ENCODE results near the gene P2RX2. TPM values are rescaled to one million over a fixed set of nuclear protein-coding genes. Genes with fewer than 3 reads are reported as not detected.

P2RX2 gene
- total RNA-seq, 1 donor from 2014 or later, result not detected

DNA sequence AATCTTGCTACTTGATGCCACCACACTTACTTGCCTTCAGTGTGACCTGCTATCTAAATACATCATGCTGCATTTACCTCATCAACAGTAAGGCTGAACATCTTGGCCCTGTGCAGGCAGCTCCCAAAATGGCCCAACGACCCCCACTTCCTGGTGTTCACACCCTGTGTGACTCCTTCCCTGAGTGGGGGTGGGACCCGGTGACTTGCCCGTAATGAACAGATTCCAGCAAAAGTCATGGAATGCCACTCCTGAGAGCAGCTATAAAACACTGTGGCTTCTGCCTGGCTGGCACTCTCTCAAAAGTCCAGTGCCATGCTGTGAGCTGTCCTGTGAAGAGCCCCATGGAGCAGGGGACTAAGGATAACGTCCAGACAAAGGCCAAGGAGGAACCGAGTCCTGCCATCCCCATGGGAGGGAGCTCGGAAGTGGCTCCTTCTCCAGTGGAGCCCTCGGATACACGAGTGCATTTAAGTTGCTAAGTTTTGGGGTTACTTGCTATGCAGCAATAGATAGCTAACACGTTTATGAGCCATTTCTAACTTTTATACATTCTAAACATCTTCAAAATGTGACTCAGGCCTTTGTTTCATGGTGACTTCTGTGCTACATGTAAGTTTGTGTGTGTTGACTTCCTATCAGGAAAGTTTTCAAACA, 33.0 kb downstream of the P2RX2 start:
- H3K4me3 ChIP-seq (ENCODE audit: low read depth, low read length), result no peak overlapping the region
- no peaks in the 10 kb centered on the region for H3K36me3 ChIP-seq (ENCODE audit: control insufficient read depth, insufficient read depth, low read length)
- DNase-seq (ENCODE audit: low read depth), result no peak
- H3K27me3 ChIP-seq (ENCODE audit: control insufficient read depth, insufficient read depth, low read length), result no peaks in the 10 kb centered on the region
- TF ChIP-seq, protein P1, sequence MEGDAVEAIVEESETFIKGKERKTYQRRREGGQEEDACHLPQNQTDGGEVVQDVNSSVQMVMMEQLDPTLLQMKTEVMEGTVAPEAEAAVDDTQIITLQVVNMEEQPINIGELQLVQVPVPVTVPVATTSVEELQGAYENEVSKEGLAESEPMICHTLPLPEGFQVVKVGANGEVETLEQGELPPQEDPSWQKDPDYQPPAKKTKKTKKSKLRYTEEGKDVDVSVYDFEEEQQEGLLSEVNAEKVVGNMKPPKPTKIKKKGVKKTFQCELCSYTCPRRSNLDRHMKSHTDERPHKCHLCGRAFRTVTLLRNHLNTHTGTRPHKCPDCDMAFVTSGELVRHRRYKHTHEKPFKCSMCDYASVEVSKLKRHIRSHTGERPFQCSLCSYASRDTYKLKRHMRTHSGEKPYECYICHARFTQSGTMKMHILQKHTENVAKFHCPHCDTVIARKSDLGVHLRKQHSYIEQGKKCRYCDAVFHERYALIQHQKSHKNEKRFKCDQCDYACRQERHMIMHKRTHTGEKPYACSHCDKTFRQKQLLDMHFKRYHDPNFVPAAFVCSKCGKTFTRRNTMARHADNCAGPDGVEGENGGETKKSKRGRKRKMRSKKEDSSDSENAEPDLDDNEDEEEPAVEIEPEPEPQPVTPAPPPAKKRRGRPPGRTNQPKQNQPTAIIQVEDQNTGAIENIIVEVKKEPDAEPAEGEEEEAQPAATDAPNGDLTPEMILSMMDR (IDR thresholded peaks at IDR 0.05; ENCODE audit: insufficient read depth, low read length, poor library complexity, severe bottlenecking), result no peak

DNA sequence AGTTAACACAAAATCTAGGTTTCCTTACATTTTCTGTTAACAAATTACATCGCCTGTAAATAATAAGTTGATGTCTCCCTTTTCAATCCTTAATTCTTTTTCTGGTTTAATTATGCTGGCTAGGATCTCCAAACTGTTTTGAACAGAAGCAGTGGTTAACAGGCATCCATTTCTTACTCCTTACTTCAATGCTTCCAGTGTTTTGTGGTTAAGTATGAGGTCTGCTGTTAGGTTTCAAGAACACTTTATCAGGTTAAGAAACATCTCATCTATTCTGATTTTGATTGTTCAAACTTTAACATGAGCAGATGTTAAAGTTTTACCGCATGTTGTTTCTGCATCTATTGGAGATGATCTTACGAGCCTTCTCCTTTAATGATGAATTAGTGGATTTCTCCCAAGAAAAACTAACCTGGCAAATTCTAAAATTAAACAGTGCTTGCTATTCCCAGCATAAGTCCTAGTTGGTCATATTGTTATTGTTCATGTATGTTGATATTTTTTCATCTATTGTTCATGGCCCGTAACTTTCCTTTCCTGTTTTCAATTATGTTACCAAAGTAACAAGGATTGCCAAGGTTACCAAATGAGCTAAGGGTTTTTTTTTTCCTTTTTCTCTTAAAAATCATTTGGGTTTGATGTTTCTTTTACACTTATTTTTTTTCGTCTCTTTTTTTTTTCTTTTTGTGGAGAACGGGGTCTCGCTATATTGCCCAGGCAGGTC, 35.2 kb downstream of the P2RX2 start:
- TF ChIP-seq, protein P1 (IDR thresholded peaks at IDR 0.05; ENCODE audit: insufficient read depth, low read length, poor library complexity, severe bottlenecking), result no peak
- Histone ChIP-seq H3K27me3 (ENCODE audit: control insufficient read depth, insufficient read depth, low read length) (no peaks in the 10 kb centered on the region), H3K4me3 (ENCODE audit: low read depth, low read length) (no peak overlapping the region), H3K36me3 (ENCODE audit: control insufficient read depth, insufficient read depth, low read length) (no peaks in the 10 kb centered on the region)
- DNase-seq (ENCODE audit: low read depth), result no peak

DNA sequence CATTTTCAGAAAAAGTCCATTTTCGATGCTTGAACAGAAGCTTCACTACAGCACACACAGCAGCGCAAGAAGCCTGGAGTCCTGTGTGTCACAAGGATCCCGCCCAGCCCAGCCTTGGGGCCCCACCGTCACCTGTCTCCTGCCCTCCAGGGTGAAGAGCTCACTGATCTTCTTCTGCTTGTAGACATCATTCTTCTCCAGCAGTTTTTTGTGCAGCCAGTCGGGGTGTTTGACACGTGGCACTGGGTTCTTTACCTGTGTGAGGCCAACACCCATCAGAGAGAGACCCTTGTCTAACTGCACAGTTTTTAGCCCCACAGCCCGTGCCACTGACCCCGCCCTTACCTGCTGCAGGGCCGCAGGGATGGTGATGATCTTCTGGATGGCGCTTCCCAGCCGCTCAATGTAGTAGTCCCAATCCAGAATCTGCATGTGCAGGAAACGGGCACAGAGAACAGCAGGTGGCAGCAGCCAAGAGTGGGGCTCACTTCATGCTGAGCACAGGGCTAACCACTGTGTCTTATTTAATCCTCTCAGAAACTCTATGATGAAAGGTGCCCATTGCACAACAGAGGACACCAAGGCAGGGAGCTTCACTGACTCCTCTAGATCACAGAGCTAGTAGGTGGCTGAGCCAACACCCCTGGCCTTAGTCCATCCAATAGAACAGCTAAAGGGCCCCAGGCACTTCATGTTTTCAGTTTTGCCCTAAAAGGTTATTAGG, 38.6 kb downstream of the P2RX2 start:
- DNase-seq (ENCODE audit: low read depth), result no peak
- Histone ChIP-seq H3K36me3 (ENCODE audit: control insufficient read depth, insufficient read depth, low read length) (no peaks in the 10 kb centered on the region), H3K27me3 (ENCODE audit: control insufficient read depth, insufficient read depth, low read length) (no peaks in the 10 kb centered on the region), H3K4me3 (ENCODE audit: low read depth, low read length) (no peak overlapping the region)
- TF ChIP-seq, protein P1 (IDR thresholded peaks at IDR 0.05; ENCODE audit: insufficient read depth, low read length, poor library complexity, severe bottlenecking), result no peak

DNA sequence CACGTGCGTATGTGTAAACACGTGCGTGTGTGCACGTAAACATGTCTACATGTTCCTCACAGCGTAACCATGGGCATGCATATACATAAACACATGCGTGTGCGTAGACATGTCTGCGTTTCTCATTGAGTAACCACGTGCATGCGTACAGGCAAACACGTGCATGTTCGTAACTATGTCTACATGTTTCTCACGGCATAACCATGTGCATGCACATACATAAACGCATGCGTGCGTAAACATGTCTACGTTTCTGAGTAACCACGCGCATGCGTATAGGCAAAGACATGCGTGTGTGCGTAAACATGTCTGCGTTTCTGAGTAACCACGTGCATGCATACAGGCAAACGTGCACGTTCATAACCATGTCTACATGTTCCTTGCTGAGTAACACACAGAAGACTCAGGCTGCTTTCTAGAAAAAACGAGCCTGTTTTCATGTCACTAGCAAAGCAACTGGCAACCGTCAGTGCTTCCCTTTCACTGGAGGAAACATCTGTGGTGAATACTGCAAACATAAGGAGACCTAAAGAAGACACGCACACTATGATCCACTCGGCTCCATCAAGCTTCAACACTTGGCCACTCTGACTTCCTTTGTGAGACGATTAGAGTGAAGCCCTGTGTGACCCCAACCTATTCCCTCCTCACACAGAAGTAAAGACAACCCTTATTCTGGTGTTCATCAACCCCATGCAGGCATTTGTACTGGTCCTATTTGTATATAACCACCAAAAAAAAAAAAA, 39.7 kb downstream of the P2RX2 start:
- Histone ChIP-seq H3K36me3 (ENCODE audit: control insufficient read depth, insufficient read depth, low read length) (no peaks in the 10 kb centered on the region), H3K4me3 (ENCODE audit: low read depth, low read length) (no peak overlapping the region), H3K27me3 (ENCODE audit: control insufficient read depth, insufficient read depth, low read length) (no peaks in the 10 kb centered on the region)
- TF ChIP-seq, protein P1 (IDR thresholded peaks at IDR 0.05; ENCODE audit: insufficient read depth, low read length, poor library complexity, severe bottlenecking), result no peak
- no peak for DNase-seq (ENCODE audit: low read depth)

DNA sequence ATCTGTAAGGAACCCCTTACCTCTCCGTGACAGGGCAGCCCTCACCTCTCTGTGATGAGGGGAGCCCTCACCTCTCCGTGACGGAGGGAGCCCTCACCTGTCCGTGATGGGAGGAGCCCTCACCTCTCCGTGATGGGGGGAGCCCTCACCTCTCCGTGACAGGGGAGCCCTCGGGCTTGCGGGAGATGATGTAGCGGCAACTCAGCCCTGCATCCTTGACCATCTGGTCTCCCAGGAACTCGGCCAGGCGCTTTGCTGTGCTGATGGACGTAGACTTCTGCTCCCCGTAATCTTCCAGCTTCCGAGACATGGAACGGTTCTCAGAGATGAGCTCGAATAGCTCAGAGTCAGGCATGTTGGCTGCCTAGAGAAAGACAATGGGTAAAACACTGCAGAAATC, 40.6 kb downstream of the P2RX2 start:
- DNase-seq (ENCODE audit: low read depth), result no peak
- no peaks in the 10 kb centered on the region for H3K36me3 ChIP-seq (ENCODE audit: control insufficient read depth, insufficient read depth, low read length)

More for the DNA sequence above, 40.6 kb downstream of the P2RX2 start:
- H3K4me3 ChIP-seq (ENCODE audit: low read depth, low read length), result no peak overlapping the region
- no peaks in the 10 kb centered on the region for H3K27me3 ChIP-seq (ENCODE audit: control insufficient read depth, insufficient read depth, low read length)
- TF ChIP-seq, protein P1 (IDR thresholded peaks at IDR 0.05; ENCODE audit: insufficient read depth, low read length, poor library complexity, severe bottlenecking), result no peak

Measured in kidney epithelial cell (primary cell).